NCI-H2227 (cell line): ENCODE data around the gene MTHFD1L.

Source experiments
- DNase-seq: peaks from one replicate; lab custom pipeline; 2025; ENCODE audit not compliant: unreplicated experiment; lab: John Stamatoyannopoulos, UW

MTHFD1L gene

GRCh38 chr6:150987371-150987828 is 121.9 kb downstream of the MTHFD1L start:
- DNase-seq, result no peak

DNA sequence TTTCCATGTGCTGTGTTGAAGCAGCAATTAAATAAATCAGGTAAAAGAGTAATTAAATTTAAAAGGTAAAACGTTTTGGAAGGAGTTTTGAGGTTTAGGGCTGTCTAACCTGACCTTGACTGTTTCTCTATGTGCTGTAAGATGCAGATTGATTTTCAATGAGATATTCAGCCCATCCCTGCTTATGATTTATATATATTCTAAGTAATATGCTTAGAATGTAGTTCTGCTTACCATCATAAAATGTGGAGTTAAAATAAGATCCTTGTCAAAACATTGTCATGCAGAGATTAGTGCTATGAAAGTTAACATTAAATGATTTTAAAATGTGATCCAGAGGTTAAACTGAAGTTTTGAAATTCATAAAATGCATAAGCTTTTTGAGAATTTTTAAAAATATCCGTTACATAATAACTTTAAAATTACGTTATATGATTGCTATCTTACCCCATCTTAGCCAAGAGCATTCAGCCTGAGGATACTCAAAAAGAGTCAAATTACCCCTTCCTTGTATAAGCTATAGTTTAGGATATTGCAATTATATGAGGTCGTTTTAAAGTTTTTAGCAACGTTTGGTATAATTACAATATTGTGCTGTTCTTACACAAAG is 122.5 kb downstream of the MTHFD1L start:
- no peak for DNase-seq

GRCh38 chr6:150991487-150991886 is 126.0 kb downstream of the MTHFD1L start:
- no peak for DNase-seq

GRCh38 chr6:150992262-150992661 is 126.8 kb downstream of the MTHFD1L start:
- DNase-seq, result no peak

DNA sequence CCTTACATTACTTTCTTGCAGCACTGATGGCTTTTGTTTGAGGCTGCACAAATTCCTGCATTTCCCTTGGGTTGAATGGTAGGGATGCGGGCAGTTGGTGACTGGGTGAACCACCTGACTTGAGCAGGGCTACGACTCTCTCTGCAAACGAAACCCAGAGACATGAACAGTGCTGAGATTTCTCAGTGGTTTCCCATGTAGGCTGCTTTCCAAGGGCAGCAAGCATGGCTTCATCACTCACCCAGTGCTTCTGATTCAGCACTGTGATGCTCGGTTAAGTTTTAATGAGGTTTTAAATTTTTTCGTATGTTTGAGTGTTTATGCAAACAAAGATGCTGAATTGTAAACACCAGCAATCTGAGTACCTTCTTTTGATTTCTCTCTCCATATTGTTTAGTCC is 127.2 kb downstream of the MTHFD1L start:
- DNase-seq, result no peak

DNA sequence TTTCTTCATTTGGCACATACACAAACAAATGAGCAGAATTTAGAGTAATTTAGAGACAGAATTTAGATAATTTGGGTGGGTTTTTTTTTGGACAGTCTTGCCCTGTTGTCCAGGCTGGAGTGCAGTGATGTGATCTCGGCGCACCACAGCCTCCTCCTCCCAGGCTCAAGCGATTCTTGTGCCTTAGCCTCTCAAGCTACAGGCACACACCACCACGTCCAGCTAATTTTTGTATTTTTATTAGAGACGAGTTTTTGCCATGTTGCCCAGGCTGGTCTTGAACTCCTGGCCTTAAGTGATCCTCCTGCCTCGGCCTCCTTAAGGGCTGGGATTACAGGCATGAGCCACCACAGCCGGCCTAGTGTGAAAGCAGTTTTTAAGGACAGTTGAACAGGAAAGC is 127.8 kb downstream of the MTHFD1L start:
- no peak for DNase-seq

GRCh38 chr6:150994026-150994425 is 128.5 kb downstream of the MTHFD1L start:
- no peak for DNase-seq

- DNase-seq, result no peak
Observed at GRCh38 chr6:150996968-150997367, 131.5 kb downstream of the MTHFD1L start.

DNA sequence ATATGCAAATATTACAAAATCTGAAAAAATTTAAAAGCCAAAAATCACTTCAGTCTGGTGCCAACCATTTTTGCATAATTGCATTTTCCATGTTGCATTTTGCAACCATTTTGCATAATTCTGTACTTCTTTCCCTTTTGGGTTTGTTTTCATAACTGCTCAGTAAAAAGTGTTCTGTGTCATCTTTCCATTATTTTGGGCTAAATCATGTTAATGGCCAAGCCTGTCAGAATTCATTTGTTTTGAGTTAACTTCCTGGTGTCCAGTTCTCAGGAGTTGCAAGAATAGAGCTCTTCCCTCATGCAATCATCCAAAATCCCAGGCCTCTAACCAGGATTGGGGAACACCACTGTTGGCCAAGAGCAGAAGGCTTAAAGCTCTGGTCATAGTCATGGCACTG is 133.6 kb downstream of the MTHFD1L start:
- DNase-seq, result no peak

DNA sequence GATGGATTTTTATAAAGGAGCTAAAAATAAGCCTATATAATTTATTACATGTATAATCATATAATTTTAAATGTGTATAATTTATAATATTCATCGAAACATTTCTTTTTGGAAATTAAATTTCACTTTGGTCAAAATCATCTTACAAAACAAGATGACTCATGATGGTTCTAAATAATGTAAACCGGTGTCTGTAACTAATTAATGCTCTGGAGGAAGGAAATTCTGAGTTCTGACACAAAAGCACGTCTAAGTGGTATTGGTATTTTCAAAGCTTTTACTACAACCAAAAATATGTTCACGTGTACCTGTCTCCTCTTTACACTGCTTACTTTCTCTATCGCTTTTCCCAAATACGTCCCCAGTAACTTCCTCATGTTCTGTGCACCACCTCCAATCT is 134.1 kb downstream of the MTHFD1L start:
- no peak for DNase-seq

DNA sequence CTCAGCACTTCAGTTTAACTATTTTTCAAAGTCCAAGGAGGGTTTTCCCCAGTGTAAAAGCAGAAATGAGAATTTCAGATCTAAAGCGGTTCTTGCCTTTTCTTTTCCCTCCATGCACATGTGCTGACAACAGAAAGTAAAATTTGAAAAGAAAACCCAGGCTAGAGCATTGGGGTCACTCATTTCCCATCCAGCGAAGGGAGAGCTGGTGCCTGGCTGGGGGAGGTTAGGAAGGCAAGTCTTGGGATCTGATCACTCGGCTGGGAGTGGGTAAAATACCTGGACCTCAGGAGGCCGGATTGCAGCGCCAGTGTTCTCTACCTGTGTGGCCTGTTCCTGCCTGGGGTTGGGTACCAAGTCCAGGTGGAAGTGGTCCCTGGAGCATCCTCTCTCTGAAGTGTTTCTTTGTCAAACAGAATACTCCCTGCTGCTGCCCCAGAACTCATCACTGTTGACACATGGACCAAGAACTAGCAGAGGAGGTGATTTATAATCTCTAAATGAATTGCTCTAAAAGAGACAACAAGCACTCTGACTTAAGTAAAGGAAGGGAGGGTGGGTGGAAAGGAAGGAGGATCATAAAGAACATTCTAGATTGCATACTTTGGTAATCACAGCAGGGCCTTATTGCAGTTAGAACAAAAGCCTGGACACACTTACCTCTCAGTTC is 136.0 kb downstream of the MTHFD1L start:
- no peak for DNase-seq

GRCh38 chr6:151002057-151002450 is 136.6 kb downstream of the MTHFD1L start:
- DNase-seq, result no peak

DNA sequence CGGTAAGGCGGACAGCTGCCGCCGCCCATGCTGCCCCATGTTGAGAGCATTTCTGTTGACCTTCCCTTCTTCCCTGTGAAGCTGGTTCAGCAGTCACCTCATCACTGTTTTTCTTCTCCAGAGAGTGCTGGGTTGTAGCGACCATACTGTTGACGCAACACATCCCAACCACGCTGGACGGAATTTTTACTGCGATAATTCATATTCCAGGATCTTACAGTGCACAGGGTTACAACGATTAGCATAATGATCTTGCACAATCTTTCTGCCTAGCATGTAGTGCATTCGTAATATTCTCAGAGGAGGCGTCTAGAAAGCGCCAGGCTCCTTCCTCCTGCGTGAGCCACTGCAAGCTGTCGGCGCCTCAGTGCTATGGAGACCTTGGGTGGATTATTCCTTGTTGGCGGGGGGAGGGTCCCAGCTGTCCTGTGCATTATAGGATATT is 137.0 kb downstream of the MTHFD1L start:
- DNase-seq, result no peak

DNA sequence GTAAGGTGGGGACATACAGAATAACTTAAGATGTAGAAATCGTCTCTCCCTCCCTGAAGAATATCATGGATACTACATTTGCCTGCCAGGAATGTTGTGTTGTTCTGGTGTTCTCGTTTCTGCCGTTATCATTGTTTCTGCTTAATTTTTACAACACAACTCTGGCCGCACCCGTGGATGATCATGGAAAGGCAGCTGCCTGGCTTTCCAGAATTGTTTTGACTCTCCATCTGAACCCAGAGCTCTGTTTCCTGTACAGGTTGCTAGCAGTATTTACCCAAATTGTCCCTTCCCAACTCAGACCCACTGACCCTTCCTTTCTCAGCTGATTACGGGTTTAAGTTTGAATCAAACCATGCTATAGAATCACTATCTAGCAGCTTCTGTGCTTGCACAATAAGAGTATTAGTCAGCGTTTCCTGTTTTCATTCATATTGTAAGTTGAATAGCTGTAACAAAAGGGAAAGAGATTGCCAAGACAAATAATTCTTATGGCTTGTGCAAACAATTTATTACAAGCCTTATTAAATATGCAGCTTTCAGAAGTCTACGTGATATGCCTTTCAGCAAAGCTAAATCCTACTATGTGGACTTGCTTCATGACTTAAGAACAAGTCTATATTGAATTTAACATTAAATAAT is 139.0 kb downstream of the MTHFD1L start:
- peak; percentile 6 for DNase-seq

DNA sequence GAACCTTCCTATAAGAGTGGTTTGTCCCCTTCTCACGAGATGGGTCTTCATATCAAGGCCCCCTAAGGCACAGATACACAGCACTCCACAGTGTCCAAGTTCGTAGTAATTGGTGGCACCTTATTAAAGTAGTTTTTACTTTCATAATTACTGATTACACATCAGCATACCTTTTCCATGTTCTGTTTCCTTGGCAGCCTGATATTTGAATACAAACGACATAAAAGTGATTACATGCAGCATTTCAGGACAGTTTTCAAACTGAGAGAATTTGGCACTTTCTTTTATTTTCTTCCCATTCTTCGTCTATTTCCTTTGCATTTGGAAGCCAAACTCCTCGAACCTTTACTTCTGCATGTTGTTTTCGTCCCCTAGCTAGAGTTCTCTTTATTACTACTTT is 139.7 kb downstream of the MTHFD1L start:
- DNase-seq, result no peak

- no peak for DNase-seq
Observed at GRCh38 chr6:151005896-151006632, 140.6 kb downstream of the MTHFD1L start.

DNA sequence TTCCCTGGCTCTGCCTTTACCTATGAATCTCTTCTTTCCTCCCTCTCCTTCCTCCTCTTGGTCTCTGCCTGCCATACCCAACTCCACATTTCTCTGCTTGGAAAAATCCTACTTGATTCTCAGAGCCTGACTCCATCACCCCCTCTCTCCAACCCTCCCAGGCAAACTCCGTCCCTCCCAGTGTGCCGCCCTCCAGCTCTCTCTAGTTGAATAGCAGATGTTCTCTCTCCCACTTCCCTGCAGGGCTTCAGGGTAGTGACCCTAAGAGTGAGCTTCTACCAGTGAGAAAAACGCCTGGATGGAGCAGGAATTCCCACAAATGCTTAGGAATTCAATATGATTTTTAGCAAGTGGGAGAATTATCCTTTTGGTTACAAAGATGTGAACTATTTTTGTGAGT is 141.6 kb downstream of the MTHFD1L start:
- DNase-seq, result no peak

DNA sequence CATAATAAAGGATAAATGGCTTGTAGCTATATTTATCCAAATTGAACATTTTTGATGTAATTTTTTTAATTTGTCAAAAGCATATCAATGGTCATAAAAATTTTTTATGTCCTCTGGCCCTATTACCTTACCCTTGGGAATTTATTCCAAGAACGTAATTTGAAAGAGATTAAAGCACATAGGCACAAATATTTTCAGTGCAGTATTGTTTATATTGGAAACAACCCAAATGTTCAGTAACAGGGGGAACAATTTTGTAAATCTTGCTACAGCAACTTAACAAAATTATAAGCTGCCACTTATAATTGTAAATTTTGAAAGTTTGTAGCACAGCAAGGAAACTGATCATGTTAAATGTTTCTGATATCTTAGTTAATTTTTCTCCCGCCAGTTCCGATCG is 142.4 kb downstream of the MTHFD1L start:
- no peak for DNase-seq

- DNase-seq, result no peak
Observed at GRCh38 chr6:151008425-151008824, 142.9 kb downstream of the MTHFD1L start.

GRCh38 chr6:151009576-151009975 is 144.1 kb downstream of the MTHFD1L start:
- DNase-seq, result no peak

DNA sequence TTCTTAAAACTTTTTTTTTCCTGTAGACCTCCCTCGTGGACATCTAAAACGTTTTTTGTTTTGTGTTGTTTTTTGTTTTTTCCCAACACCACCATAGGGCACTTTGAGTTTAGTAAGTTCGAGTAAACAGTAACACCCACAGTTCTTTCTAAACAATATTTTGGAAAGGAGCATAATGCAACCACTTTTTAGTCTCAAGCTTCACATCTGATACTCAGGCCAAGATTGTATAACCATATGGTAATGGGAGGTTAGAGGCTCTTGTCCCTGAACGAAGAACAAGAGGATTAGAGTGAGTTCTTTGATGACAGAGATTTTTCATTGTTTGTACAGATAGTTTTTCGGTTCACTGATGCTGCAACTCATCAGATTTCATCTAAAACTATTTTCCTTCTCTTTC is 144.6 kb downstream of the MTHFD1L start:
- DNase-seq, result no peak
